Activated B cell treated with CpG ODN at 0.5 μM for 24 hours (primary cell): ENCODE measurements around the gene VPS37B. TPM values are rescaled to one million over a fixed set of nuclear protein-coding genes. Genes with fewer than 3 reads are reported as not detected.

ENCODE experiments used
- ATAC-seq: fragments of 200-7000 bp; cut with Tn5 transposase; one replicate; pipeline ENCODE4 v1.10.0; 2021; ENCODE audit warnings: low read depth, mild to moderate bottlenecking, moderate library complexity
- CTCF ChIA-PET: fragments of 350-600 bp; sonication (Branson Sonifier 250); formaldehyde crosslinking; loops from one replicate; lab custom pipeline; 2021; ENCODE audit warnings: antibody characterized with exemption; lab: Charles Lee
- POLR2A ChIA-PET: fragments of 350-600 bp; sonication (Branson Sonifier 250); formaldehyde crosslinking; loops from one replicate; lab custom pipeline; 2021; ENCODE audit warnings: antibody characterized with exemption; lab: Charles Lee
- DNase-seq: peaks from one replicate; pipeline ENCODE4 v3.0.0; 2022
- H3K27ac Mint-ChIP-seq: one replicate; pipeline ENCODE4 v1.8.0; 2020; ENCODE audit warnings: mixed read lengths
- H3K27me3 Mint-ChIP-seq: one replicate; pipeline ENCODE4 v1.8.0; 2021; ENCODE audit warnings: mixed read lengths
- H3K36me3 Mint-ChIP-seq: one replicate; pipeline ENCODE4 v1.8.0; 2021; ENCODE audit warnings: low read depth, mixed read lengths
- H3K4me1 Mint-ChIP-seq: one replicate; pipeline ENCODE4 v1.8.0; 2021; ENCODE audit warnings: mixed read lengths
- H3K4me3 Mint-ChIP-seq: one replicate; pipeline ENCODE4 v1.8.0; 2020; ENCODE audit warnings: mild to moderate bottlenecking, mixed read lengths
- H3K9me3 Mint-ChIP-seq: one replicate; pipeline ENCODE4 v1.8.0; 2020; ENCODE audit warnings: mixed read lengths
- CTCF ChIP-seq: fragments of 200-600 bp; IDR thresholded peaks from one replicate; pipeline ENCODE4 v1.8.0; 2022; ENCODE audit warnings: antibody characterized with exemption, mild to moderate bottlenecking
- intact Hi-C: fragments of 100-400 bp; cut with micrococcal nuclease; formaldehyde crosslinking; loops from one replicate; pipeline ENCODE4 v1.15.1; 2024
- total RNA-seq: library from RNA; stranded (reverse); gene quantifications from 2 replicates; pipeline ENCODE4 v1.2.3, GENCODE V29; 2022

VPS37B gene
- total RNA-seq, 1 donor from 2014 or later = 54.1 TPM

- ChIA-PET POLR2A (interaction anchor here (1.0 to 2.5 kb wide), 4 partner anchors 10 to 42 kb away, joined by 3 to 9 read pairs (median 4); no protein-coding TSS in a partner anchor), CTCF (interaction anchor here (1.4 kb wide), 1 partner anchor 53 kb away, joined by 5 read pairs; no protein-coding TSS in a partner anchor)
- Mint-ChIP-seq H3K4me3 (no peak overlapping the region), H3K27me3 (no peaks in the 10 kb centered on the region), H3K36me3 (peaks cover 40% of the 10 kb centered on the region), H3K4me1 (peaks cover 30% of the 10 kb centered on the region), H3K27ac (no peak overlapping the region), H3K9me3 (no peaks in the 10 kb centered on the region)
- intact Hi-C loops = no loop called here
- no peak for TF ChIP-seq CTCF
- no peak for DNase-seq
- no peak for ATAC-seq
Observed at GRCh38 chr12:122846622-122847515, 49.1 kb downstream of the VPS37B start.

GRCh38 chr12:122845865-122846621, 49.9 kb downstream of the VPS37B start:
- ChIA-PET POLR2A (interaction anchor here (1.0 to 2.5 kb wide), 3 partner anchors 9 to 41 kb away, joined by 3 to 9 read pairs (median 3); no protein-coding TSS in a partner anchor), CTCF (interaction anchor here (1.4 kb wide), 1 partner anchor 52 kb away, joined by 5 read pairs; no protein-coding TSS in a partner anchor)
- Mint-ChIP-seq H3K4me3 (no peak overlapping the region), H3K36me3 (peaks cover 37% of the 10 kb centered on the region), H3K9me3 (no peaks in the 10 kb centered on the region), H3K27me3 (no peaks in the 10 kb centered on the region), H3K27ac (no peak overlapping the region), H3K4me1 (peaks cover 38% of the 10 kb centered on the region)
- no peak for ATAC-seq
- no peak for DNase-seq
- intact Hi-C loops = no loop called here
- no peak for TF ChIP-seq CTCF

DNA sequence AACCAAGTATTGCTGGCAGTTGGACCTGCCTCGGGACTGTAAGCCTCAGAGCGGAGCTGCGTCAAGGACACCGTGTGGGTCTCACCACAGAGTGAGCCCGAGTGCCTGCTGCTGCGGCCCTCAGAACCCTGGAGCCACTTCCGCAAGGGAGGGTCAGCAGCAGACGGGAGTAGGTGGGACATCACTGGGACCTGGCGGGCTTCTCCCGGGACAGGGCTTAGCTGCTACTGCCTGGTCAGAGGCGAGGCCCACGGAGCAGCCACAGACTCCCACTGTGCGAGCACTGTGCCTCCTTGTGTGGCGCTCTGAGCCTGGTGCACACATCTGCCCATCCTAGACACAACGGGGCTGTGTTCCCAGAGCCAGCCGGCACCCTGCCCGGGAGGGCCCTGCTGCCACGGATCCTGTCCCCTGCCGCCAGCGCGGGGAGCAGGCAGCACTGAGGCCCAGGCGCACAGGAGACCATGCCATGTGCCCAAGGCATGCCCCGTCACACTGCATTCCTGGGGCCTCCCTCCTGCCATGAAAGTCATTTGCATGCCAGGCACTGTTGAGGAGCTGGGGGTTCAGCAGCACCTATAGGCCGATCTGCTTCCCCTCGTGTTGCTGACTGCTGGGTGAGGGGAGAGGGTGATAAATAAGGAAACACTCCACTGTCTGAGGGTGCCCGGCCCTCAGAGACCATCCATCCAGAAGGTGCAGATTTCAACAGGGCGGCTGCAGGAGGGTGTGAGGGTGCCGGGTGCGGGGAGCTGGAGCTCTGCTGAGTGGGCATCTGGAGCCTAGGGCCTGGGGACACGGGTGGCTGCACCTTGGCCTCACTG, 50.7 kb downstream of the VPS37B start:
- intact Hi-C loops = no loop called here

GRCh38 chr12:122844366-122844971, 51.5 kb downstream of the VPS37B start:
- CTCF ChIA-PET = no interaction called here

More for the DNA sequence above, 50.7 kb downstream of the VPS37B start:
- Mint-ChIP-seq H3K36me3 (peaks cover 40% of the 10 kb centered on the region), H3K4me3 (no peak overlapping the region), H3K4me1 (peaks cover 44% of the 10 kb centered on the region), H3K27me3 (no peaks in the 10 kb centered on the region), H3K9me3 (no peaks in the 10 kb centered on the region), H3K27ac (peak overlapping the region; percentile 30)
- TF ChIP-seq CTCF = no peak
- DNase-seq = no peak
- CTCF ChIA-PET = no interaction called here
- POLR2A ChIA-PET = interaction anchor here (1.0 to 2.5 kb wide), 4 partner anchors 8 to 40 kb away, joined by 3 to 9 read pairs (median 4); no protein-coding TSS in a partner anchor
- ATAC-seq = no peak

More at GRCh38 chr12:122844366-122844971, 51.5 kb downstream of the VPS37B start:
- Mint-ChIP-seq H3K4me3 (no peak overlapping the region), H3K9me3 (no peaks in the 10 kb centered on the region), H3K27ac (no peak overlapping the region), H3K27me3 (no peaks in the 10 kb centered on the region), H3K36me3 (peaks cover 41% of the 10 kb centered on the region), H3K4me1 (peaks cover 51% of the 10 kb centered on the region)
- no peak for TF ChIP-seq CTCF
- no peak for ATAC-seq
- DNase-seq = no peak
- POLR2A ChIA-PET = interaction anchor here (0.6 to 1.5 kb wide), 2 partner anchors 36 to 51 kb away, joined by 3 to 4 read pairs; no protein-coding TSS in a partner anchor
- intact Hi-C loops = no loop called here
